OCI-LY1 (cell line): ENCODE measurements around the gene PDE6C.

Experiments used
- H2AFZ ChIP-seq: fragments of 200-600 bp; sonication (generic), shearing (Covaris generic); 2 replicates; pipeline ENCODE4 v1.6.0; 2014; ENCODE audit warnings: antibody characterized with exemption, mild to moderate bottlenecking, low read length
- H3F3A ChIP-seq: fragments of 200-600 bp; sonication (generic), shearing (Covaris generic); 2 replicates; pipeline ENCODE4 v1.6.0; 2014; ENCODE audit warnings: mild to moderate bottlenecking, antibody characterized with exemption, low read length, moderate library complexity; ENCODE audit not compliant: insufficient read depth
- H3K27ac ChIP-seq: fragments of 200-600 bp; sonication (generic); 2 replicates; pipeline ENCODE4 v1.5.1; 2014; ENCODE audit warnings: low read length, mixed run types, mild to moderate bottlenecking, low read depth; ENCODE audit not compliant: poor library complexity, severe bottlenecking
- H3K27me3 ChIP-seq: fragments of 200-600 bp; sonication (generic); 2 replicates; pipeline ENCODE4 v1.6.0; 2014; ENCODE audit warnings: antibody characterized with exemption, mild to moderate bottlenecking, low read length, moderate library complexity; ENCODE audit not compliant: insufficient read depth
- H3K36me3 ChIP-seq: fragments of 200-600 bp; sonication (generic); 2 replicates; pipeline ENCODE4 v1.6.1; 2014; ENCODE audit warnings: mild to moderate bottlenecking, antibody characterized with exemption, low read length, moderate library complexity, mixed read lengths; ENCODE audit not compliant: insufficient read depth
- H3K4me1 ChIP-seq: fragments of 200-600 bp; sonication (generic); 2 replicates; pipeline ENCODE4 v1.5.1; 2014; ENCODE audit warnings: mild to moderate bottlenecking, low read length, moderate library complexity; ENCODE audit not compliant: insufficient read depth, severe bottlenecking
- H3K4me2 ChIP-seq: fragments of 200-600 bp; sonication (generic), shearing (Covaris generic); 2 replicates; pipeline ENCODE4 v1.6.1; 2014; ENCODE audit warnings: low read length
- H3K4me3 ChIP-seq: fragments of 200-600 bp; sonication (generic); 2 replicates; pipeline ENCODE4 v1.5.1; 2014; ENCODE audit warnings: low read length, low read depth, mild to moderate bottlenecking, mixed read lengths; ENCODE audit not compliant: poor library complexity, severe bottlenecking
- H3K79me2 ChIP-seq: fragments of 200-600 bp; shearing (Covaris generic); 2 replicates; pipeline ENCODE4 v1.6.1; 2016; ENCODE audit warnings: mixed run types, low read length, mixed read lengths; ENCODE audit not compliant: insufficient read depth
- H3K9ac ChIP-seq: fragments of 200-600 bp; sonication (generic), shearing (Covaris generic); 2 replicates; pipeline ENCODE4 v1.6.1; 2014; ENCODE audit warnings: mild to moderate bottlenecking, low read length, mixed read lengths
- H3K9me2 ChIP-seq: fragments of 200-600 bp; sonication (generic), shearing (Covaris generic); 2 replicates; pipeline ENCODE4 v1.6.1; 2014; ENCODE audit warnings: low read depth, mild to moderate bottlenecking, low read length, mixed read lengths
- H3K9me3 ChIP-seq: fragments of 200-600 bp; shearing (Covaris generic); 2 replicates; pipeline ENCODE4 v1.6.1; 2014; ENCODE audit warnings: low read length, mixed read lengths
- H4K20me1 ChIP-seq: fragments of 200-600 bp; sonication (generic), shearing (Covaris generic); 2 replicates; pipeline ENCODE4 v1.6.0; 2016; ENCODE audit warnings: mild to moderate bottlenecking, low read length; ENCODE audit not compliant: insufficient read depth
- EZH2 ChIP-seq: fragments of 200-600 bp; sonication (generic), shearing (Covaris generic); IDR thresholded peaks from 2 replicates; pipeline ENCODE4 v1.8.0; 2017; ENCODE audit warnings: borderline replicate concordance, mixed run types, mild to moderate bottlenecking, antibody characterized with exemption, low read length, moderate library complexity, mixed read lengths
- TF ChIP-seq, protein P1 (sequence below): fragments of 200-600 bp; sonication (generic), shearing (Covaris generic); IDR thresholded peaks from 2 replicates; pipeline ENCODE4 v1.5.1; 2017; ENCODE audit warnings: mild to moderate bottlenecking, antibody characterized with exemption, low read length, moderate library complexity, mixed read lengths

PDE6C gene

DNA sequence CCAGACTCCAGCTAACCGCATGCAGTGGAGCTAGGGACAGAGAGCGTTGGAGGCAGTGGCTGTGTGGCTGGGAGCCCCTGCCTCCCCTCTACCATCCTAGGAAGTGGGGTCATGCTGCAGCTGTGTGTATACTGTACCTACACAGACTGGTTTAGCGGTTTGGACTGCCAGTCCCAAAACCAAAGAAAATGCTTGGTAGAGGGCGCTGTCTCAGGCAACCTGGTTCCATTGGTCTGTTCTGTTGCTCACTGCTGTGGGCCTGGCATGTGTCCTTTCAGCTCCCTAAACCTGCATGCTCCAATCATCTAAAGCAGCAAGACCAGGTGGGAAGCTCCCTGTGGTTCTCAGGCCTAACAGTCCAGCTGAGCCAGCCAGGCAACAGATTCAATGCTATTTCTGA is 15.8 kb upstream of the PDE6C start:
- Histone ChIP-seq H3K9me2 (no peaks in the 10 kb centered on the region), H3K4me1 (no peaks in the 10 kb centered on the region)

DNA sequence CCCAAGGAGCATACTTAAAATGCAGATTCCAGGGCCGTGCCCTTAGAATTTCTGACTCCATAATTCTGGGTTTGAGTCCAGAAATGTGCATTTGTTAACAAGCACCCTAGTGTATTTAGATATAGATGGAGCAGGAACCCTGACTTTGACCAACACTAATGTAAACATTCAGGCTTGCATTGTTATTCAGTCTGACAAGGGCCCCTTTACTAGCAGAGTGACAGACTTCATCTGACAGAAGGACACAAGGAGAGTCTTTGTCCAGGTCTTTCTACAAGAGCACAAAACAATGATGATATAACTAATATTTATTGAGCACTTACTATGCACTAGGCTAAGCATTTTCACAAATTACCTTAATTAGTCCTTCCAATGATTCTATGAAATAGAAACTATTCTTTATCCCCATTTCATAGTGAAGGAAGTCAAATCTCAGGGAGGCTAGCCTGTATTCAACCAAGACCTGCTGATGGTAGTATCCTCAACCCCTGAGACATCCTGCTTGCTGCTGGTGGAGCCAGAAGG is 15.2 kb upstream of the PDE6C start:
- Histone ChIP-seq H3K4me3 (no peak overlapping the region), H2AFZ (no peak overlapping the region), H3K27me3 (no peaks in the 10 kb centered on the region), H4K20me1 (no peaks in the 10 kb centered on the region), H3K27ac (no peak overlapping the region), H3K9me2 (no peaks in the 10 kb centered on the region), H3K36me3 (no peaks in the 10 kb centered on the region), H3F3A (no peaks in the 10 kb centered on the region), H3K9ac (no peak overlapping the region), H3K4me1 (no peaks in the 10 kb centered on the region), H3K4me2 (no peak overlapping the region), H3K9me3 (no peaks in the 10 kb centered on the region), H3K79me2 (no peaks in the 10 kb centered on the region)
- TF ChIP-seq, protein P1, sequence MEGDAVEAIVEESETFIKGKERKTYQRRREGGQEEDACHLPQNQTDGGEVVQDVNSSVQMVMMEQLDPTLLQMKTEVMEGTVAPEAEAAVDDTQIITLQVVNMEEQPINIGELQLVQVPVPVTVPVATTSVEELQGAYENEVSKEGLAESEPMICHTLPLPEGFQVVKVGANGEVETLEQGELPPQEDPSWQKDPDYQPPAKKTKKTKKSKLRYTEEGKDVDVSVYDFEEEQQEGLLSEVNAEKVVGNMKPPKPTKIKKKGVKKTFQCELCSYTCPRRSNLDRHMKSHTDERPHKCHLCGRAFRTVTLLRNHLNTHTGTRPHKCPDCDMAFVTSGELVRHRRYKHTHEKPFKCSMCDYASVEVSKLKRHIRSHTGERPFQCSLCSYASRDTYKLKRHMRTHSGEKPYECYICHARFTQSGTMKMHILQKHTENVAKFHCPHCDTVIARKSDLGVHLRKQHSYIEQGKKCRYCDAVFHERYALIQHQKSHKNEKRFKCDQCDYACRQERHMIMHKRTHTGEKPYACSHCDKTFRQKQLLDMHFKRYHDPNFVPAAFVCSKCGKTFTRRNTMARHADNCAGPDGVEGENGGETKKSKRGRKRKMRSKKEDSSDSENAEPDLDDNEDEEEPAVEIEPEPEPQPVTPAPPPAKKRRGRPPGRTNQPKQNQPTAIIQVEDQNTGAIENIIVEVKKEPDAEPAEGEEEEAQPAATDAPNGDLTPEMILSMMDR: no peak
- TF ChIP-seq EZH2: no peak

More for the DNA sequence above, 15.8 kb upstream of the PDE6C start:
- no peak overlapping the region for H2AFZ ChIP-seq
- no peaks in the 10 kb centered on the region for H3K9me3 ChIP-seq
- H4K20me1 ChIP-seq: no peaks in the 10 kb centered on the region
- H3K27me3 ChIP-seq: no peaks in the 10 kb centered on the region
- H3K9ac ChIP-seq: no peak overlapping the region
- H3K27ac ChIP-seq: no peak overlapping the region
- TF ChIP-seq, protein P1: peak; percentile 16; the same call in 1 of the 2 replicates
- TF ChIP-seq EZH2: no peak
- H3K4me3 ChIP-seq: no peak overlapping the region
- H3F3A ChIP-seq: no peaks in the 10 kb centered on the region
- H3K79me2 ChIP-seq: no peaks in the 10 kb centered on the region
- H3K4me2 ChIP-seq: no peak overlapping the region
- H3K36me3 ChIP-seq: no peaks in the 10 kb centered on the region

DNA sequence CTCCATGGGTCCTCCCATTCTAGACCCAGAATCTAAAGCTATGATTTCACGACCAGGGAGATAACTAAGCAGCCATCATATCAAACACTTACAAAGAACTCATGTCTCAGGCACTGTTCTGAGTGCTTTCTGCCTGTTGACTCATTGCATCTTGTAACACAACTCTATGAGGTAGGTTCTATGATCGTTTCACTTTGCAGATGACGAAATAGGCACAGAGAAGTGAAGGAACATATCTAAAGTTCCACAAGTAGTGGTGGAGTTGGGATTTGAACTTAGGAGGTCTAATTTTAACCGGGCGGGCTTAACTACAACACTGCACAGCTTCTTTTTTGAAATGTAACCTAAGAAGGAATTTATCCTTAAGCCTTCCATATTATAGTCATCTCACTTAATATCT is 14.2 kb upstream of the PDE6C start:
- no peak overlapping the region for H3K4me2 ChIP-seq
- TF ChIP-seq, protein P1: no peak
- no peak for TF ChIP-seq EZH2

More for the DNA sequence above, 14.2 kb upstream of the PDE6C start:
- Histone ChIP-seq H3K79me2 (no peaks in the 10 kb centered on the region), H3K4me1 (no peaks in the 10 kb centered on the region), H3F3A (no peaks in the 10 kb centered on the region), H3K27me3 (no peaks in the 10 kb centered on the region), H3K36me3 (no peaks in the 10 kb centered on the region), H4K20me1 (no peaks in the 10 kb centered on the region), H3K9ac (no peak overlapping the region), H2AFZ (no peak overlapping the region), H3K9me2 (no peaks in the 10 kb centered on the region), H3K4me3 (no peak overlapping the region), H3K9me3 (no peaks in the 10 kb centered on the region), H3K27ac (no peak overlapping the region)
